DND-41 (cell line): ENCODE results near the gene CCDC63.

ENCODE experiments used
- CTCF ChIP-seq: IDR thresholded peaks from 2 replicates; pipeline ENCODE4 v1.5.1; 2012; ENCODE audit warnings: borderline replicate concordance, low read length, moderate library complexity, mild to moderate bottlenecking; ENCODE audit not compliant: poor library complexity, severe bottlenecking; ENCODE audit errors: extremely low read depth
- EZH2 ChIP-seq: IDR thresholded peaks from 3 replicates; pipeline ENCODE4 v1.6.1; 2012; ENCODE audit warnings: borderline replicate concordance, low read depth, mild to moderate bottlenecking, moderate library complexity, low read length, inconsistent platforms; ENCODE audit not compliant: severe bottlenecking

- TF ChIP-seq CTCF (no peak), EZH2 (no peak)
These were observed 27.1 kb upstream of the CCDC63 start for GRCh38 chr12:110819646-110820045.
